Measurements from ENCODE around the gene LRRC2. TPM values are rescaled to one million over a fixed set of nuclear protein-coding genes. Genes with fewer than 3 reads are reported as not detected.
A peak's percentile ranks its signal among the peaks of the same experiment; 100 is the strongest.

The LRRC2 gene
- polyA plus RNA-seq, 3 donors, result not detected

- Histone ChIP-seq H2AFZ (ENCODE audit: insufficient read depth, low read depth, low read length, poor library complexity, severe bottlenecking) (no peak overlapping the region), H3K27me3 (ENCODE audit: control insufficient read depth in 2 of 2, insufficient read depth in 2 of 2, low read length in 2 of 2) (no peaks in the 10 kb centered on the region), H3K27ac (ENCODE audit: low read depth in 1 of 2, low read length in 2 of 2) (no peak overlapping the region), H3K9ac (ENCODE audit: insufficient read depth, low read length, poor library complexity, severe bottlenecking) (no peak overlapping the region), H3K4me1 (ENCODE audit: control insufficient read depth in 1 of 2, insufficient read depth in 2 of 2, low read length in 2 of 2) (peaks cover 8 to 11% of the 10 kb centered on the region in 2 donors), H4K20me1 (ENCODE audit: insufficient read depth, low read length) (no peaks in the 10 kb centered on the region), H3K4me2 (replicated peaks; ENCODE audit: extremely low read depth, low read length, poor library complexity, severe bottlenecking) (no peak overlapping the region), H3K79me2 (ENCODE audit: insufficient read depth, low read length) (no peaks in the 10 kb centered on the region), H3K4me3 (replicated peaks in 1 of 3; ENCODE audit: low read depth in 2 of 3, low read length in 3 of 3) (no peak overlapping the region), H3K36me3 (replicated peaks in 1 of 2; ENCODE audit: control insufficient read depth in 1 of 2, insufficient read depth in 2 of 2, low read length in 2 of 2) (no peaks in the 10 kb centered on the region), H3K9me3 (replicated peaks in 1 of 2; ENCODE audit: control insufficient read depth in 1 of 2, insufficient read depth in 1 of 2, low read length in 2 of 2) (no peaks in the 10 kb centered on the region)
- Mint-ChIP-seq H3K4me1 (peaks cover 12% of the 10 kb centered on the region), H3K4me3 (no peak overlapping the region), H3K27ac (peak overlapping the region in 1 of 7 donors; percentile 74), H3K36me3 (peaks cover 0 to 4% of the 10 kb centered on the region in 2 donors), H3K9me3 (peaks cover 5 to 18% (median 11%) of the 10 kb centered on the region in 7 donors), H3K27me3 (ENCODE audit: low read depth in 3 of 3) (peaks cover 1 to 9% (median 2%) of the 10 kb centered on the region in 3 donors)
- WGBS (ENCODE audit: insufficient coverage), result 99% methylated on average over 6 of the region's 6 CpGs
- no peak for DNase-seq
- intact Hi-C loops (cut with micrococcal nuclease), result no loop called here
- TF ChIP-seq, protein P1, sequence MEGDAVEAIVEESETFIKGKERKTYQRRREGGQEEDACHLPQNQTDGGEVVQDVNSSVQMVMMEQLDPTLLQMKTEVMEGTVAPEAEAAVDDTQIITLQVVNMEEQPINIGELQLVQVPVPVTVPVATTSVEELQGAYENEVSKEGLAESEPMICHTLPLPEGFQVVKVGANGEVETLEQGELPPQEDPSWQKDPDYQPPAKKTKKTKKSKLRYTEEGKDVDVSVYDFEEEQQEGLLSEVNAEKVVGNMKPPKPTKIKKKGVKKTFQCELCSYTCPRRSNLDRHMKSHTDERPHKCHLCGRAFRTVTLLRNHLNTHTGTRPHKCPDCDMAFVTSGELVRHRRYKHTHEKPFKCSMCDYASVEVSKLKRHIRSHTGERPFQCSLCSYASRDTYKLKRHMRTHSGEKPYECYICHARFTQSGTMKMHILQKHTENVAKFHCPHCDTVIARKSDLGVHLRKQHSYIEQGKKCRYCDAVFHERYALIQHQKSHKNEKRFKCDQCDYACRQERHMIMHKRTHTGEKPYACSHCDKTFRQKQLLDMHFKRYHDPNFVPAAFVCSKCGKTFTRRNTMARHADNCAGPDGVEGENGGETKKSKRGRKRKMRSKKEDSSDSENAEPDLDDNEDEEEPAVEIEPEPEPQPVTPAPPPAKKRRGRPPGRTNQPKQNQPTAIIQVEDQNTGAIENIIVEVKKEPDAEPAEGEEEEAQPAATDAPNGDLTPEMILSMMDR (IDR thresholded peaks at IDR 0.05), result no peak
Measured at GRCh38 chr3:46477756-46478155, 88.3 kb downstream of the LRRC2 start.

GRCh38 chr3:46477145-46477544, 89.0 kb downstream of the LRRC2 start:
- H3K4me3 Mint-ChIP-seq, result no peak overlapping the region
- no peak overlapping the region for H3K9ac ChIP-seq (ENCODE audit: insufficient read depth, low read length, poor library complexity, severe bottlenecking)
- TF ChIP-seq, protein P1 (IDR thresholded peaks at IDR 0.05), result no peak
- H3K36me3 ChIP-seq (replicated peaks in 1 of 2; ENCODE audit: control insufficient read depth in 1 of 2, insufficient read depth in 2 of 2, low read length in 2 of 2), result no peaks in the 10 kb centered on the region
- H4K20me1 ChIP-seq (ENCODE audit: insufficient read depth, low read length), result no peaks in the 10 kb centered on the region
- H3K36me3 Mint-ChIP-seq, result peaks cover 0 to 4% of the 10 kb centered on the region in 2 donors
- no peaks in the 10 kb centered on the region for H3K27me3 ChIP-seq (ENCODE audit: control insufficient read depth in 2 of 2, insufficient read depth in 2 of 2, low read length in 2 of 2)
- peaks cover 4 to 9% (median 4%) of the 10 kb centered on the region in 3 donors for H3K27me3 Mint-ChIP-seq (ENCODE audit: low read depth in 3 of 3)
- no peak for DNase-seq
- WGBS (ENCODE audit: insufficient coverage), result no CpG with 5 or more reads among the region's 4 CpGs
- H3K4me1 Mint-ChIP-seq, result peaks cover 12% of the 10 kb centered on the region
- no peak overlapping the region for H3K4me2 ChIP-seq (replicated peaks; ENCODE audit: extremely low read depth, low read length, poor library complexity, severe bottlenecking)
- H3K9me3 ChIP-seq (replicated peaks in 1 of 2; ENCODE audit: control insufficient read depth in 1 of 2, insufficient read depth in 1 of 2, low read length in 2 of 2), result no peaks in the 10 kb centered on the region
- H3K27ac ChIP-seq (ENCODE audit: low read depth in 1 of 2, low read length in 2 of 2), result no peak overlapping the region
- intact Hi-C loops (cut with micrococcal nuclease), result no loop called here
- no peak overlapping the region for H3K4me3 ChIP-seq (replicated peaks in 1 of 3; ENCODE audit: low read depth in 2 of 3, low read length in 3 of 3)
- H3K4me1 ChIP-seq (ENCODE audit: control insufficient read depth in 1 of 2, insufficient read depth in 2 of 2, low read length in 2 of 2), result peaks cover 8 to 11% of the 10 kb centered on the region in 2 donors
- H2AFZ ChIP-seq (ENCODE audit: insufficient read depth, low read depth, low read length, poor library complexity, severe bottlenecking), result no peak overlapping the region
- H3K27ac Mint-ChIP-seq, result no peak overlapping the region
- peaks cover 5 to 18% (median 11%) of the 10 kb centered on the region in 7 donors for H3K9me3 Mint-ChIP-seq
- H3K79me2 ChIP-seq (ENCODE audit: insufficient read depth, low read length), result no peaks in the 10 kb centered on the region

All from CD14-positive monocyte (primary cell).